ENCODE results near the gene GRIK4.
A peak's percentile ranks its signal among the peaks of the same experiment; 100 is the strongest.

GRCh38 chr11:120952461-120953434 lies 441.2 kb downstream of the GRIK4 start:
- TF ChIP-seq CTCF (conservative IDR thresholded peaks at IDR 0.05; ENCODE audit: low read length) (peak; percentile 91), EZH2phosphoT487 (IDR thresholded peaks at IDR 0.05; ENCODE audit: borderline replicate concordance) (no peak)
